HCT116 (cell line): Measurements from ENCODE around the gene ERC2. TPM values are rescaled to one million over a fixed set of nuclear protein-coding genes. Genes with fewer than 3 reads are reported as not detected.

Experiments used
- ATAC-seq: fragments of 200-7000 bp; cut with Tn5 transposase; 2 replicates; pipeline ENCODE4 v1.9.1; 2020; ENCODE audit warnings: mild to moderate bottlenecking, moderate library complexity
- BruUV-seq: library from RNA; stranded (reverse); fragments of 400-500 nt; replicated peaks from 2 replicates; lab custom pipeline; 2021; lab: Mats Ljungman, UMichigan
- CTCF ChIA-PET: fragments of 300-600 bp; sonication (Branson Sonifier 250); formaldehyde crosslinking; loops from one replicate; lab custom pipeline; 2021; ENCODE audit warnings: antibody characterized with exemption; lab: Charles Lee
- POLR2A ChIA-PET: fragments of 300-600, 350-600 bp; sonication (Branson Sonifier 250); formaldehyde crosslinking; loops from one replicate; lab custom pipeline; 2021; ENCODE audit warnings: antibody characterized with exemption; lab: Charles Lee
- RAD21 ChIA-PET, 2 experiments: fragments of 300-600 bp; sonication (Branson Sonifier 250); formaldehyde crosslinking; loops; one replicate each; lab custom pipeline; 2023; ENCODE audit warnings: low total read pairs in 2 of 2; ENCODE audit not compliant: uncharacterized antibody in 2 of 2, unreplicated experiment in 2 of 2, low non-redundant PET in 1 of 2; lab: Charles Lee
- DNase-seq: peaks from one replicate; pipeline ENCODE4 v3.0.0-alpha.2; 2010; ENCODE audit warnings: low read depth, low spot score
- H2AFZ ChIP-seq: fragments of 200-600 bp; shearing (Covaris generic), sonication (generic); 2 replicates; pipeline ENCODE4 v1.6.1; 2017; ENCODE audit warnings: low read depth, mixed run types, mixed read lengths, antibody characterized with exemption, low read length; ENCODE audit not compliant: poor library complexity, severe bottlenecking
- H3K27ac ChIP-seq: 2 replicates; pipeline ENCODE4 v1.5.1; 2012; ENCODE audit warnings: low read depth, low read length
- H3K27me3 ChIP-seq: fragments of 200-600 bp; sonication (generic); 2 replicates; pipeline ENCODE4 v1.6.1; 2016; ENCODE audit warnings: mixed run types, low read length, mixed read lengths; ENCODE audit not compliant: insufficient read depth
- H3K36me3 ChIP-seq, 2 experiments: fragments of 200-500 bp in 1 of 2; fragments of 200-600 bp in 1 of 2; sonication (Bioruptor generic) in 1 of 2; sonication (generic) in 1 of 2; 2 replicates each; pipeline versions ENCODE4 v1.5.1 to v1.6.1; 2014 to 2016; ENCODE audit warnings: low read length in 2 of 2, inconsistent platforms in 1 of 2, mixed read lengths in 1 of 2, mixed run types in 1 of 2; ENCODE audit not compliant: insufficient read depth in 2 of 2, control insufficient read depth in 1 of 2
- H3K4me1 ChIP-seq, 2 experiments: fragments of 200-600 bp in 1 of 2; sonication (generic) in 1 of 2; 2 replicates each; pipeline versions ENCODE4 v1.5.1 to v1.6.1; 2012 to 2017; ENCODE audit warnings: low read length in 2 of 2, inconsistent platforms in 1 of 2, mild to moderate bottlenecking in 1 of 2, mixed read lengths in 1 of 2, mixed run types in 1 of 2, moderate library complexity in 1 of 2; ENCODE audit not compliant: insufficient read depth in 2 of 2, control insufficient read depth in 1 of 2
- H3K4me2 ChIP-seq: fragments of 200-600 bp; sonication (generic); 2 replicates; pipeline ENCODE4 v1.6.1; 2017; ENCODE audit warnings: mixed run types, low read length, mixed read lengths
- H3K4me3 ChIP-seq, 2 experiments: fragments of 200-600 bp in 1 of 2; sonication (generic) in 1 of 2; replicated peaks in 1 of 2; 2 replicates each; pipeline ENCODE4 v1.5.1; 2011 to 2016; ENCODE audit warnings: low read length in 2 of 2, control low read depth in 1 of 2, low read depth in 1 of 2, mild to moderate bottlenecking in 1 of 2, mixed read lengths in 1 of 2, mixed run types in 1 of 2
- H3K79me2 ChIP-seq: fragments of 200-600 bp; sonication (generic); 2 replicates; pipeline ENCODE4 v1.6.1; 2017; ENCODE audit warnings: mild to moderate bottlenecking, mixed run types, low read length, moderate library complexity, mixed read lengths; ENCODE audit not compliant: insufficient read depth
- H3K9ac ChIP-seq: fragments of 200-600 bp; sonication (generic); 2 replicates; pipeline ENCODE4 v1.6.1; 2016; ENCODE audit warnings: low read length, mixed read lengths
- H3K9me2 ChIP-seq: fragments of 200-600 bp; sonication (generic), shearing (Covaris generic); 2 replicates; pipeline ENCODE4 v1.6.1; 2017; ENCODE audit warnings: mixed run types, mild to moderate bottlenecking, moderate library complexity; ENCODE audit not compliant: insufficient read depth
- H3K9me3 ChIP-seq, 2 experiments: fragments of 200-500 bp in 1 of 2; fragments of 200-600 bp in 1 of 2; sonication (Bioruptor generic) in 1 of 2; sonication (generic) in 1 of 2; 2 replicates each; pipeline ENCODE4 v1.6.1; 2014 to 2017; ENCODE audit warnings: low read length in 2 of 2, mixed read lengths in 2 of 2, inconsistent platforms in 1 of 2, low read depth in 1 of 2, mild to moderate bottlenecking in 1 of 2, mixed run types in 1 of 2, moderate library complexity in 1 of 2; ENCODE audit not compliant: control insufficient read depth in 1 of 2, insufficient read depth in 1 of 2
- H4K20me1 ChIP-seq: fragments of 200-600 bp; sonication (generic), shearing (Covaris generic); 2 replicates; pipeline ENCODE4 v1.6.1; 2017; ENCODE audit warnings: mixed run types, mild to moderate bottlenecking, moderate library complexity; ENCODE audit not compliant: insufficient read depth
- ATF3 ChIP-seq: IDR thresholded peaks from 2 replicates; pipeline ENCODE4 v1.6.1; 2012
- CBX3 ChIP-seq: IDR thresholded peaks from 2 replicates; pipeline ENCODE4 v1.6.1; 2012; ENCODE audit warnings: low read depth
- CEBPB ChIP-seq: IDR thresholded peaks from 2 replicates; pipeline ENCODE4 v1.6.1; 2012; ENCODE audit warnings: low read depth
- EGR1 ChIP-seq: IDR thresholded peaks from 2 replicates; pipeline ENCODE4 v1.6.1; 2012; ENCODE audit warnings: low read depth
- ELF1 ChIP-seq: IDR thresholded peaks from 2 replicates; pipeline ENCODE4 v1.6.1; 2012; ENCODE audit warnings: low read depth, borderline replicate concordance
- EZH2 ChIP-seq: fragments of 200-600 bp; sonication (generic); IDR thresholded peaks from 2 replicates; pipeline ENCODE4 v1.6.1; 2017; ENCODE audit warnings: antibody characterized with exemption, mixed run types
- EZH2phosphoT487 ChIP-seq: fragments of 200-600 bp; IDR thresholded peaks from 2 replicates; pipeline ENCODE4 v1.6.1; 2018; ENCODE audit warnings: antibody characterized with exemption, borderline replicate concordance
- FOSL1 ChIP-seq: IDR thresholded peaks from 2 replicates; pipeline ENCODE4 v1.6.1; 2012; ENCODE audit warnings: low read depth
- JUND ChIP-seq: IDR thresholded peaks from 2 replicates; pipeline ENCODE4 v1.6.1; 2012
- POLR2A ChIP-seq: IDR thresholded peaks from 2 replicates; pipeline ENCODE4 v1.7.0; 2011; ENCODE audit warnings: borderline replicate concordance; ENCODE audit not compliant: insufficient read depth, insufficient read length; ENCODE audit errors: extremely low read depth
- POLR2AphosphoS5 ChIP-seq: IDR thresholded peaks from 2 replicates; pipeline ENCODE4 v1.6.1; 2011; ENCODE audit warnings: mild to moderate bottlenecking, low read depth, low read length, moderate library complexity
- RAD21 ChIP-seq: IDR thresholded peaks from 2 replicates; pipeline ENCODE4 v1.6.1; 2012; ENCODE audit warnings: low read depth, mild to moderate bottlenecking
- SIN3A ChIP-seq: IDR thresholded peaks from 2 replicates; pipeline ENCODE4 v1.6.1; 2012; ENCODE audit warnings: low read depth
- SP1 ChIP-seq: IDR thresholded peaks from 2 replicates; pipeline ENCODE4 v1.6.1; 2012; ENCODE audit warnings: low read depth
- SRF ChIP-seq: IDR thresholded peaks from 2 replicates; pipeline ENCODE4 v1.6.1; 2012; ENCODE audit warnings: low read depth
- TCF7L2 ChIP-seq: IDR thresholded peaks from 2 replicates; pipeline ENCODE4 v1.7.0; 2011; ENCODE audit warnings: borderline replicate concordance, inconsistent platforms; ENCODE audit not compliant: insufficient read depth, insufficient read length; ENCODE audit errors: extremely low read depth
- YY1 ChIP-seq: IDR thresholded peaks from 2 replicates; pipeline ENCODE4 v1.6.1; 2011; ENCODE audit warnings: low read length, low read depth, moderate library complexity, mild to moderate bottlenecking; ENCODE audit not compliant: insufficient replicate concordance; ENCODE audit errors: extremely low read depth
- intact Hi-C: fragments of 100-400 bp; cut with micrococcal nuclease; formaldehyde crosslinking; loops from 2 replicates; pipeline ENCODE4 v1.10.0; 2022
- total RNA-seq: library from RNA; stranded (reverse); gene quantifications from one replicate; pipeline ENCODE4 v1.2.1, GENCODE V29; 2021; ENCODE audit not compliant: unreplicated experiment

The ERC2 gene
- total RNA-seq, 1 experiment from 2014 or later: not detected

- ChIA-PET RAD21 (no interaction called here), CTCF (no interaction called here), POLR2A (no interaction called here)
- intact Hi-C loops: no loop called here
- no TSS peak for BruUV-seq
- Histone ChIP-seq H2AFZ (no peak overlapping the region), H3K9me2 (no peaks in the 10 kb centered on the region), H3K9me3 (peaks cover under 1 to 6% of the 10 kb centered on the region in 2 experiments; a peak in 2 of 4 replicates), H3K27me3 (no peaks in the 10 kb centered on the region), H4K20me1 (no peaks in the 10 kb centered on the region), H3K27ac (no peak overlapping the region), H3K9ac (no peak overlapping the region), H3K36me3 (no peaks in the 10 kb centered on the region), H3K4me3 (no peak overlapping the region), H3K79me2 (no peaks in the 10 kb centered on the region), H3K4me2 (no peak overlapping the region), H3K4me1 (no peaks in the 10 kb centered on the region)
- TF ChIP-seq RAD21: no peak
- no peak for TF ChIP-seq EZH2
- TF ChIP-seq FOSL1: no peak
- no peak for TF ChIP-seq POLR2AphosphoS5
- no peak for TF ChIP-seq ATF3
- TF ChIP-seq SRF: no peak
- ATAC-seq: no peak
- no peak for DNase-seq
These were observed 791.6 kb downstream of the ERC2 start for GRCh38 chr3:55676643-55677042.

GRCh38 chr3:55675478-55675877, 792.8 kb downstream of the ERC2 start:
- H3K4me1 ChIP-seq: no peaks in the 10 kb centered on the region
- ATAC-seq (no peak), DNase-seq (no peak)
- no peaks in the 10 kb centered on the region for H4K20me1 ChIP-seq
- no peak overlapping the region for H3K27ac ChIP-seq
- RAD21 ChIA-PET: no interaction called here
- H3K4me3 ChIP-seq: no peak overlapping the region
- CTCF ChIA-PET: no interaction called here
- no peak overlapping the region for H2AFZ ChIP-seq
- H3K27me3 ChIP-seq: no peaks in the 10 kb centered on the region
- BruUV-seq: no TSS peak
- H3K9ac ChIP-seq: no peak overlapping the region
- peaks cover 4 to 9% of the 10 kb centered on the region in 2 experiments; a peak in 2 of 4 replicates for H3K9me3 ChIP-seq
- H3K36me3 ChIP-seq: no peaks in the 10 kb centered on the region
- H3K79me2 ChIP-seq: no peaks in the 10 kb centered on the region
- intact Hi-C loops: no loop called here
- no peaks in the 10 kb centered on the region for H3K9me2 ChIP-seq
- no peak overlapping the region for H3K4me2 ChIP-seq
- POLR2A ChIA-PET: no interaction called here
- TF ChIP-seq CBX3 (no peak), SIN3A (no peak), YY1 (no peak), POLR2A (no peak), CEBPB (no peak), TCF7L2 (no peak), SP1 (no peak), JUND (no peak), SRF (no peak), EZH2phosphoT487 (no peak), ELF1 (no peak), ATF3 (no peak), EGR1 (no peak), POLR2AphosphoS5 (no peak)
